Naive thymus-derived CD8-positive, alpha-beta T cell (primary cell): ENCODE measurements around the gene ERBB2. TPM values are rescaled to one million over a fixed set of nuclear protein-coding genes. Genes with fewer than 3 reads are reported as not detected.

ENCODE experiments used
- ATAC-seq, 2 donors: fragments of 150-1000 bp; cut with Tn5 transposase in 1 of 2; sonication (Bioruptor Pico), chemical (Tn5 transposase) in 1 of 2; 1 replicate in 1 of 2; 2 replicates in 1 of 2; pipeline ENCODE4 v1.10.0; 2021; ENCODE audit warnings: mild to moderate bottlenecking in 2 of 2, moderate library complexity in 2 of 2
- POLR2A ChIA-PET: fragments of 350-600 bp; sonication (Branson Sonifier 250); formaldehyde crosslinking; loops from one replicate; lab custom pipeline; 2021; ENCODE audit warnings: antibody characterized with exemption; lab: Charles Lee
- DNase-seq, 10 donors: peaks; one replicate each; pipeline versions ENCODE4 v3.0.0 to v3.0.0-alpha.2; 2020 to 2022
- H3K27ac Mint-ChIP-seq, 10 donors: one replicate each; pipeline ENCODE4 v1.8.0; 2020 to 2022; ENCODE audit warnings: mild to moderate bottlenecking in 10 of 10, mixed read lengths in 10 of 10, moderate library complexity in 4 of 10, inconsistent platforms in 1 of 10
- H3K27me3 Mint-ChIP-seq, 5 donors: one replicate each; pipeline ENCODE4 v1.8.0; 2021 to 2022; ENCODE audit warnings: mixed read lengths in 5 of 5
- H3K36me3 Mint-ChIP-seq, 3 donors: one replicate each; pipeline ENCODE4 v1.8.0; 2020 to 2022; ENCODE audit warnings: mixed read lengths in 3 of 3, mild to moderate bottlenecking in 2 of 3, inconsistent platforms in 1 of 3
- H3K4me1 Mint-ChIP-seq, 4 donors: one replicate each; pipeline ENCODE4 v1.8.0; 2021 to 2022; ENCODE audit warnings: mixed read lengths in 4 of 4
- H3K4me3 Mint-ChIP-seq, 10 donors: one replicate each; pipeline ENCODE4 v1.8.0; 2020 to 2022; ENCODE audit warnings: mild to moderate bottlenecking in 10 of 10, mixed read lengths in 10 of 10, moderate library complexity in 6 of 10, inconsistent platforms in 1 of 10
- H3K9me3 Mint-ChIP-seq, 9 donors: one replicate each; pipeline ENCODE4 v1.8.0; 2020 to 2022; ENCODE audit warnings: mixed read lengths in 9 of 9, mild to moderate bottlenecking in 3 of 9, inconsistent platforms in 1 of 9, moderate library complexity in 1 of 9
- microRNA-seq: library from miRNA; unstranded; fragments of <30 nt; microRNA quantifications from one replicate; pipeline ENCODE4 v1.2.0, GENCODE V29; 2022; ENCODE audit warnings: borderline microRNAs expressed
- polyA plus RNA-seq, 3 donors: library from polyadenylated mRNA; unstranded; fragments of 300-500 nt; fragmentation: Illumina TruSeq; gene quantifications; one replicate each; pipeline ENCODE4 v1.2.3, GENCODE V29; 2021
- total RNA-seq, 8 experiments: library from RNA in 2 of 8; stranded (reverse) in 2 of 8; gene quantifications; one replicate each; pipeline ENCODE4 v1.2.3 and lab custom pipeline; 2021 to 2026

The ERBB2 gene
- total and polyA plus RNA-seq, 5 experiments from 2014 or later: 0.85 to 8.7 (median 2.4) TPM

- ATAC-seq (peak; percentile 61 to 67), DNase-seq (peak in 2 of 10 donors; percentile 35 to 41)
- peaks cover 5 to 49% (median 20%) of the 10 kb centered on the region in 3 donors for H3K36me3 Mint-ChIP-seq
- peak overlapping the region; percentile 81 to 96 (median 91) for H3K4me3 Mint-ChIP-seq
- H3K9me3 Mint-ChIP-seq: no peaks in the 10 kb centered on the region
- peak overlapping the region; percentile 89 to 100 (median 95) for H3K27ac Mint-ChIP-seq
- no peaks in the 10 kb centered on the region for H3K27me3 Mint-ChIP-seq
- H3K4me1 Mint-ChIP-seq: peaks cover 48 to 91% (median 85%) of the 10 kb centered on the region in 4 donors
- POLR2A ChIA-PET: interaction anchor here (1.0 to 7.1 kb wide), 11 partner anchors 10 to 149 kb away, joined by 3 to 64 read pairs (median 5); partner anchors contain the start of gene ZPBP2
Measured at GRCh38 chr17:39777534-39778365, 77.9 kb downstream of the ERBB2 start.

Small RNA genes lying within 50 kb of the gene (microRNA-seq; reads per million reads assigned to microRNA genes)
- gene MIR4728: not detected

Other genes starting within 250 kb of the ERBB2 start
- gene MED1, start 248.8 kb upstream of the ERBB2 start, total RNA-seq: 10 to 100 TPM; 59.2 to 62.8 TPM
- gene MED1, start 248.8 kb upstream of the ERBB2 start, polyA plus RNA-seq: 10 to 100 TPM; 16.8 to 26.9 (median 22.2) TPM
- gene CDK12, start 238.6 kb upstream of the ERBB2 start, total RNA-seq: 100 to 1,000 TPM; 113 to 114 TPM
- gene CDK12, start 238.6 kb upstream of the ERBB2 start, polyA plus RNA-seq: 1 to 10 TPM; 3.2 to 7.1 (median 5.5) TPM
- gene NEUROD2, start 92.1 kb upstream of the ERBB2 start, total RNA-seq: not detected
- not detected for gene NEUROD2, start 92.1 kb upstream of the ERBB2 start, polyA plus RNA-seq
- not detected for gene PPP1R1B, start 73.1 kb upstream of the ERBB2 start, total RNA-seq
- gene PPP1R1B, start 73.1 kb upstream of the ERBB2 start, polyA plus RNA-seq: not detected
- gene STARD3, start 62.9 kb upstream of the ERBB2 start, total RNA-seq: 100 to 1,000 TPM; 154 to 167 TPM
- gene STARD3, start 62.9 kb upstream of the ERBB2 start, polyA plus RNA-seq: 10 to 100 TPM; 37.4 to 51.6 (median 43.0) TPM
- gene TCAP, start 34.7 kb upstream of the ERBB2 start, total RNA-seq: 10 to 100 TPM in 1 of 2 experiments, 1 to 10 TPM in 1; 8.5 to 10.3 TPM
- gene TCAP, start 34.7 kb upstream of the ERBB2 start, polyA plus RNA-seq: under 1 TPM in 1 of 3 donors, not detected in 2; 0.11 TPM
- gene PNMT, start 31.6 kb upstream of the ERBB2 start, total RNA-seq: 1 to 10 TPM in 1 of 2 experiments, under 1 TPM in 1; 0.91 to 1.2 TPM
- under 1 TPM in 2 of 3 donors, not detected in 1; 0.43 to 0.64 TPM for gene PNMT, start 31.6 kb upstream of the ERBB2 start, polyA plus RNA-seq
- 10 to 100 TPM; 30.1 to 33.5 TPM for gene PGAP3, start 12.0 kb upstream of the ERBB2 start, total RNA-seq
- gene PGAP3, start 12.0 kb upstream of the ERBB2 start, polyA plus RNA-seq: 10 to 100 TPM; 14.2 to 17.7 (median 15.5) TPM
- 10 to 100 TPM; 28.9 to 33.2 TPM for gene MIEN1, start 30.5 kb downstream of the ERBB2 start, total RNA-seq
- 10 to 100 TPM; 75.6 to 81.6 (median 76.7) TPM for gene MIEN1, start 30.5 kb downstream of the ERBB2 start, polyA plus RNA-seq
- gene GRB7, start 37.9 kb downstream of the ERBB2 start, total RNA-seq: not detected
- gene GRB7, start 37.9 kb downstream of the ERBB2 start, polyA plus RNA-seq: not detected
- gene IKZF3, start 164.2 kb downstream of the ERBB2 start, total RNA-seq: 100 to 1,000 TPM; 111 to 118 TPM
- 10 to 100 TPM; 18.8 to 59.2 (median 21.5) TPM for gene IKZF3, start 164.2 kb downstream of the ERBB2 start, polyA plus RNA-seq
- under 1 TPM; 0.38 to 0.49 TPM for gene ZPBP2, start 168.1 kb downstream of the ERBB2 start, total RNA-seq
- not detected for gene ZPBP2, start 168.1 kb downstream of the ERBB2 start, polyA plus RNA-seq
- gene GSDMB, start 218.6 kb downstream of the ERBB2 start, total RNA-seq: 10 to 100 TPM; 82.2 to 83.3 TPM
- 1 to 10 TPM in 1 of 3 donors, under 1 TPM in 2; 0.55 to 1.2 (median 0.58) TPM for gene GSDMB, start 218.6 kb downstream of the ERBB2 start, polyA plus RNA-seq
- gene ORMDL3, start 227.5 kb downstream of the ERBB2 start, total RNA-seq: 100 to 1,000 TPM; 178 to 192 TPM
- 100 to 1,000 TPM; 100 to 335 (median 249) TPM for gene ORMDL3, start 227.5 kb downstream of the ERBB2 start, polyA plus RNA-seq
- gene LRRC3C, start 227.7 kb downstream of the ERBB2 start, total RNA-seq: under 1 TPM in 1 of 2 experiments, not detected in 1; 0.44 TPM
- not detected for gene LRRC3C, start 227.7 kb downstream of the ERBB2 start, polyA plus RNA-seq